Measurements from ENCODE around the gene FCAMR.

FCAMR gene

DNA sequence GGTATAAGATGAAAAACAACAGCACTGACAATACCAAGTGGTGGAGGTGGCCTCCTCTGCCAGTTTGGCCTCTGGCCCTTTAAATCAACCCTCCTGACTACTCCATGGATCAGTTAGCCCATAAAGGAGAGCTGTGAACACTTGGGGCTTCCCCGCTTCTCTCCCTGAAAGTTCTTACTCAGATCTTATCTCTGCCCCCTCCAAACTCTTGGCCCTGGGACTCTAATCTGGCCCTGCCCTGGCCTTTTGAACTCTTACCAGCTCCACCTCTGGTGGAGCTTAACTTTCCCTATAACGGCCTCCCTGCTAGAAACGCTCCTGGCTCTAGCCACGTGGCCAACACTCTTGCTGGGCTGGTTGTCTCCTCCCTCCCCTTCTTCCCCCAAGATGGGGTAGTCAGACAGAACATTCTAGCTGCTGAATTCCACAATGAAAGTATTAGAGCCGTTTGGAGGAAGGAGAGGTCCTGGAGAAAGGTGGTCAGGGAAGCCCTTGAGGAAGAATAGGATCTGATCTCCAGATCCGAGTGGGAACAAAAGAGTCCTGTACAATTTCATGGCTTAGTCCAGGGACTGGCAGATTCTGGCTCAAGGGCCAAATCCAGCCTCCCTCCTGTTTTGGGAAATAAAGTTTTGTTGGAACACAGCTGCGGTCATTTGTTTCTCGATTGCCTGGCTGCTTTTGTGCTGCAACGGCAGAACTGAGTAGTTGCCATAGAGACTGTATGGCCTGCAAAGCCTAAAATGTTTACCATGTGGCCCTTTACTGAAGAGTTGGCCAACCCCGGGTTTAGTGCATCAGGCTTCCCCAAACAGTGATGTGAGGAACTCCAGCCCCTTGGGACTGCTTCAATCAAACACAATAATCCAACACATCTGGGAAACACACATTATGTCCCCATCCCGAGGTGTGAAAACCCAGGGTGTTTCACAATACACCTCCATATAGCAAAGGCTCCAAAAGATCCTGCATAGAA is 14.5 kb downstream of the FCAMR start:
- DNase-seq = peak; percentile 21

DNA sequence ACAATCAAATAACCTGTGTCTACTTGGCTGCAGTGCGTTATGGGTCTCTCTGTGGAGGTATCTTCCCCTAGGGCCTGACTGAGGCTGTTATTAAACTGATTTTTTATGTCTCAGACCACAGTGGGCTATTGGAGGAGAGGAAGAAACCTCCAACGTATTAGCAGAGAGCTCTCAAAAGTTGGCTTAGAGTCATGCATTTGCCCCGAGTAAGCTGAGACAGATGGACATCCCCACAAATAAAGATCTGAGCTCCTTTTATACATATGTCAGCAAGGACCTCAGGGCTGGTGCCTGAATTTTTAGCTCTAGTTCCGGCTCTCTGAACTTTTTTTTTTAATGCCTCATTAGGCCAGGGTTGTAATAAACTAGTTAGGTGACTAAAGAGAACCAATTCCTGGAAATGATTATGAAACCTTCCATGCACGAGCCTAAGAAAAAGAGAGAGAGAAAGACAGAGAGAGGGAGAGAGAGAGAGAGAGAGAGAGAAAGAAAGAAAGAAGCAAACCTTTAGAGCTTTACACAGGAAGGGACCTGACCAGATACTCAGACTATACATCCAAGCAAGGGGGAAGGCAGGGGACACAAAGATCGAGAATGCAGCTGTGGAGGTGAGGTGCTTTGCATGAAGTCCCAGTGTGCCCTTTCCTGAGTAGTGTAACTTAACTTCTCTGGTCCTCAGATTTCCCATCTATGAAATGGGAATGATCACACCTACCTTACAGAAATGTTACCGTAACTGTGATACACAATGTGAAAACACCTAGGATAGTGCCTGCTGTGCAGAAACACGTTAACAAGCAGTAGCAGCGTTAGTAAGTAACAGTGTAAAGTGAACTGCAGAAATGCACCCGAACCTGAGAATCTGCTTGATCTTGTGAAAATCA is 15.6 kb downstream of the FCAMR start:
- no peak for DNase-seq

DNA sequence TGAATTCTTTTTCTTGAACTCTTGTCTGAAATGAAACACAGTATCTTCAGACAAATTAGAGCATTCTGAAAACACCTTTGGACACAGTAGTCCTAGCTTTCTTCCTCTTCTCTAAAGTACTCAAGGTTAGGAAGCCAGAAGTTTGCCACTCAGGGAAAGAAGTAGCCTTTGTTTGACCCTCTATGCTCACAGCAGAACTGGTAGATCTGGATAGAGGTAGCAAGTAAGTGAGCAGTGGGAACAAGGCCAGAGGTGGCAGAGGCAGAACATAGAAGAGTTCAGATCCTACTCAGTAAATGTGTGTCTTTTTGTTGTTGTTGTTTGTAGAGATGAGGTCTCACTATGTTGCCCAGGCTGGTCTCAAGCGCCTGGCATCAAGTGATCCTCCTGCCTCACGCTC is 16.6 kb downstream of the FCAMR start:
- no peak for DNase-seq

DNA sequence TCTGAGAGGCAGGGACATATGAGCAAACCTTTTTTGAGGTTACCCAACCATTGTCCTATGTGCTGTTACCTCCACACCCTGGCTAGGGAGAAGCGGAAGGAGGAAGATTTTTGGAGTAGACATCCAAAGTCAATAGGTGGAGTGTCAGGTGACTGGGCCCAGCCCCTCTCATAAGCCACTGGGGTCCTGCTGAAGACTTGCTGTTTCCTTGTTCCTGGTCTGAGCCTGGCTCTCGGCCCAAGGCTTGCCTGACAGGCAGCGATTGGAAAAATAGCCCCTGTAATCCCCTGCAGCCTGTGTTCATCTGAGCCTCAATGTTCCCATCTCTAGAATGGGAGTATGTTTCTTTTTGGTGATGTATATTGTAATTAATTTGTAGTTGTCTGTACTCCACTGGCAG is 17.1 kb downstream of the FCAMR start:
- DNase-seq = no peak

DNA sequence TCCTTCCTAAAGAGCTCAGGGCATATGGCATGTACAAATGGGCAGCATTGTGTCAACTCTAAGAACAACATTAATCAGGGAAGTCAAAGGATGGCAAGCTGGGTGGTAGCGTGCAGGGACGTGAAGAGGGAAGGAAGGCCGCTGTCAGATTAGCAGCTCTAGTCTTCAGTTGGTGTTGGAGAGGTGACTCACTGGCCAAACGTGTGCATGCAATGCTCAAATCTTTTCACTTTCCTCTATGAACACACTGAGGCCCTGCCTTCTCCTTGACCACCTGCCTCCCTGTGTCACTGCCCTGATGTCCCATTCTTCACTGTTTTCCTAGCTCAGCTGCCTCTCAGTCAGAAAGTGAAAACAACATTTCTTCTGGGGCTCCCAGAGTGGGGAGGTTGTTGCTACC is 18.1 kb downstream of the FCAMR start:
- DNase-seq = no peak

DNA sequence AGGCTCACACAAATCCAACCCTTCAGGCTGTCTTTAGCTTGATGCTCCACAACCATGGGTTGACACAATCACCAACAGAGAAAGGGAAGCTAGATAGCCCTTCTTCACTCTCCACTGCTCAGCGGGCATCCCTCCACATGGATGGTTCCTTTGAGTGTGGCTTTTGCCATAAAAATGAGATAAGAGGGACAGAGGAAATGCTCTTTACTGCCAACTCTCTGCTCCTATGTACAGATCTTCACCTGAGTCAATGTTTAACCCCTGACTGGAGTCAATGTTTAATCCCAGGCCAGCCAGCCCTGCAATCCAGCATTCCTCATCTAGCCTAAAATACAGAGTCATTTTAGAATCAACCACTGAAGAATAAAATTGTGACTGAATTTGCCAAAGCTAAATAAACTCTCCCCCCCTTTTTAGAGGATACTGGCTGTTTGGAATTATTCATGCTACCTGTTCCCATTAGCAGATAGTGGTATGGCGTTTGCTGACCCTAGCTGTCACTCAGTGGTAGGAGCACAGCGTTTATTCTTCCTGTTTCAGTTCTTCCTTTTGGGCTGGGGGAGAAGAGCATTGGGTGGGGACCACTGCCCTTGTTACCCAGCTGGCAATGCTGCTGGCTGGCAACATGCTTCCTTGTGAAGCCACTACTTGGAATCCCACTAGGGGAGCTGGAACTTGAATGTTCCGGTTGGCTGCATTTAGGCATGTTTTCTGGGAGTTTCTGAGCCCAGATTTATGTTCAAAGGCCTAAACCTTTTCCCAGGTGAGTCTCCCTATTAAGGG is 18.8 kb downstream of the FCAMR start:
- DNase-seq = no peak

DNA sequence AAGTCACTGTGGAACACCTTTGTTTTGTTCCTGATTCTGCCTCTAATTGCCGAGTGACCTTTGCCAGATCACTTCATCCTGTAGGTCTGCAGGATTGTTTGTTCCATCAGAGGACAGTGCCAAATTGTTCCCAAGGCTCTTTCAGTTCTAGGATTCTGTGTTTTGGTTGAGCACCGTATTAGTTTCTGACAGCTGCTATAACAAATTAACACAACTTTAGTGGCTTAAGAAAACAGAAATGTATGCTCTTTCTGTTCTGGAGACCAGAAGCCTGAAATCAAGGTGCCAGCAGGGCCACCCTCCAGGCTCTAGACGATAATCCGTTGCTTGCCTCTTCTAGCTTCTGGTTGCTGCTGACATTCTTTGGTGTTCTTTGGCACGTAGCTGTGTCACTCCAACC is 20.6 kb downstream of the FCAMR start:
- no peak for DNase-seq

DNA sequence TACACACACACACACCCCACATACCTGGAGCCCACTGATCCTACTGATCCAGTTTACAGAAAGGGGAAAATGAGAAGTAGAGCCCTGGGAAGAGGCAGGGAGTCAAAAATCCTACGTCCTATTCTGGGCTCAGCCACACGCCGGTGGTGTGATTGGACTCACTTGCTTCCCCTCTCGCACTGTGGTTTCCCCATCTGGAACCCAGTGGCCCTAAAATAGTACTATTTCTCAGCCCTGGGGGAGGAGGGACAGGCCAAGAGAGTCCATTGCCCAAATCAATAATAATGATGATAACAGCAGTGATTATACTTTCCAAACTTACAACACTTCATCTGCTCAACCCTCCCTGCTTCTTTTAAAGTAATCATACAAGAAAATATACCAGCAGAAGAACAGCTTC is 21.1 kb downstream of the FCAMR start:
- no peak for DNase-seq

DNA sequence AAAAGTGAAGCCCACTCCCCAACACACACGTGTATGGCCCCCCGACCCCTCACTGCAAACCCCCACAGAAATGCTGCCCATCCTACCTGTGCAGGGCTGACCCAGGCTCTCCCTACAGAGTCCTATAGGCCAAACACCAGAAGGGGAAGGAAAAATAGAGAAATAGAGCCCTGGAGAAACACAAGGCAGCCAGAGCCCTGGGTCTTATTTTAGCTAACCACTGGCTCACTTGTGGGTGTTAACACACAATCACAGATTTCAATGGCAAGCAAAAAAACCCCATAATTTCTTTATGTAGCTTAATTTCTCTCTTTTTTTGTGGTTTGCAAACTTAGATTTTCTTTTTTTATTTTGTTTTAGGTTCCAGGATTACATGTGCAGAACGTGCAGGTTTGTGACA is 23.0 kb downstream of the FCAMR start:
- DNase-seq = no peak

DNA sequence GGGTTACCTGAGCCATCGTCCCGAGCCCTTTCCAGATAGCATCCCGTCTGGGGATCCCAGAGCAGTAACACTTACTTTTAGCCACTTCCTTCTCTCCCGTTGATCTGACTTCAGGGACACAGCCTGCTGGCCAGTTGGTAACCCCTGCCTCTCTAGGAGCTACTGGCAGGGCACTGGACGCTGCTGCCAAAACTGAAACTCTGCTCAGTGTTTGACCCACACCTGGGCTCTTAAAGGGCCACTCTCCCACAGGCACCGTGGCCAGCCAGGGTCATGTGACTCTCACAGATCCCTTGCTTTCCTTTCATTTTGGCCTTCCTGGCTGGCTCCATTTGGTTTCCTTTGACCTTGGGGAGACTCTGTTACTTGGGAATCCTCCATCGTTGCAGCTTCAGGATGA is 24.0 kb downstream of the FCAMR start, which contains the start of gene PIGR:
Gene PIGR, minus strand, starts transcription at position 206 of the 400 bp plus-strand sequence. CDS start 5,935 bp downstream, outside the sequence.
- DNase-seq = no peak

DNA sequence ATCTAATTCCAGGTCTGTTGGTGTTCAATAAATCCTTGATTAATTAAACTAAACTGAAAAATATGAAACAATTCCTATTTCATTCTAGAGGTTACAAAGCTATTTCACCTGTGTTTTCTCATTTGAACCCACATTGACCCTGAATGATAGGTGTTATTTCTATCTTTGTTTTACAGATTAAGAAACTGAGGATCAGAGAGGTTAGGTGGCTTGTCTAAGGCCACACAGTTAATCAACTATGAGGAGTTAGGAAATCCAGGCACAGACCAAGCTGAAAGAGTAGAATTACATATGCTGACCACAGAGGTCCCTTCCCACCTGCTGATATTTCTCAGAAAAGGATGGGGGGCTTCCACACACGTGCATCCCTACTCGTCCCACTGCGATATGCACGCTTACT is 24.5 kb downstream of the FCAMR start:
- DNase-seq = no peak

DNA sequence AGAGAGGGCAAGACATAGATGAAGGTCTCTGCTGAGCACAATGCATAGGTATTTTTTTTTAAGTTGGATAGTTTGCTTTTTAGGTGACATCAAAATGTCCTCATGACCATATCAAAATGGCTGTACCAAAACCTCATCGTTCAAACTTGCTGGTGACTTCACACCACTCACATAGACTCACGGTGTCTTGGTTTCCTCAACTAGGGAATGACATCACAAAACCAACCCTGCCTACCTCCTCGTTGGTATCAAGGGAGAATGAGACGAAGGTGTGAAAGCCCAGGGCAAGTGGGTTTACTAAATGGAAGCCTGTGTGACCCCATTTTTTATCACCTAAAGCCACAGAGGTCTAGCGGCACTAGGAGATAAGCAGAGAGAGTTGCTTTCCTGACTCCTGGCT is 25.6 kb downstream of the FCAMR start:
- DNase-seq = no peak

DNA sequence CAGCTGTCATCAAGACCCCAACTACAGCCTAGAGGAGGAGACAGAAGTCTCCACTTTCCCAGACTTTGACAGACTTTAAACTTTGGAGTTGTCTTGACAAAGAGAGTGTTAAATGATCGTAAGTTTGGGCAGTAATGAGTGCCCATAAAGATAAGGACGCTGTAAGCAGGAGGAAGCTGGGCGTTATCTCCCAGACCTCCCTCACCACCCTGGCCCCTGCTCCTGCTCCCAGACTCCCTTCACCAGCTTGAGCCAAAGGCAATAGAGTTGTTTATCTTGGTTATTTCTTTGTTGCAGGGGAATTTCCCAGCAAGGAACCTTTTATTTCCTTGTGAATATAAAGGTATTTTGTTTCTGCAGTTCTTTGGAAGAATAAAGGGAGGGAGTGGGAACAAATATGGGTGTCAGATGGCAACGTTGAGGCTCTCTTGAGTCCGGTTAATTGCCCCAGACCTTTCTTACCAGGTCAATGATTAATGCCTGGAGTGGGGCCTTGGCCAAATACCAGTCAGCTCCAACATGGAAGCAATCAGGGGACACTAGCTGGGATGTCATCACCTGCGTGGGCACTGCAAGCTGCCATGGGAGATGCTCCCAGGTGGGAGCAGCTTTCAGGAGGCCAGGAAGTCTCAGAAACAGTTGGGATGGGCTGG is 28.4 kb downstream of the FCAMR start:
- no peak for DNase-seq

DNA sequence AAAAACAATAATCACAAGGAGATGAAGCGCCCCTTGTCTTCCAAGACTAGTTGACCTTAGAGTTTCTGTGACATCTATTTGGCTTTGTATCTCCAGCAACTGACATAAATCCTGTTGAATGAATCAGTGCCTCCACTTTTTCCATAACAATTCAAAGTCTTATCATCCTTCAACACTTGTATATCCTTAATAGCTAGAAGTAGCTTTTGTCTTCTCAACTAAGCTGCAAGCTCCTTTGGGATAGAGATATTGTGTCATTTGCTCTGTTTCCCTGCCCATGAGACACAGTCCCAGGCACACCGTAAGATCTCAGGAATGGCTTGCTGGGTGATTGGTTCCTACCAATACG is 29.7 kb downstream of the FCAMR start:
- DNase-seq = no peak

DNA sequence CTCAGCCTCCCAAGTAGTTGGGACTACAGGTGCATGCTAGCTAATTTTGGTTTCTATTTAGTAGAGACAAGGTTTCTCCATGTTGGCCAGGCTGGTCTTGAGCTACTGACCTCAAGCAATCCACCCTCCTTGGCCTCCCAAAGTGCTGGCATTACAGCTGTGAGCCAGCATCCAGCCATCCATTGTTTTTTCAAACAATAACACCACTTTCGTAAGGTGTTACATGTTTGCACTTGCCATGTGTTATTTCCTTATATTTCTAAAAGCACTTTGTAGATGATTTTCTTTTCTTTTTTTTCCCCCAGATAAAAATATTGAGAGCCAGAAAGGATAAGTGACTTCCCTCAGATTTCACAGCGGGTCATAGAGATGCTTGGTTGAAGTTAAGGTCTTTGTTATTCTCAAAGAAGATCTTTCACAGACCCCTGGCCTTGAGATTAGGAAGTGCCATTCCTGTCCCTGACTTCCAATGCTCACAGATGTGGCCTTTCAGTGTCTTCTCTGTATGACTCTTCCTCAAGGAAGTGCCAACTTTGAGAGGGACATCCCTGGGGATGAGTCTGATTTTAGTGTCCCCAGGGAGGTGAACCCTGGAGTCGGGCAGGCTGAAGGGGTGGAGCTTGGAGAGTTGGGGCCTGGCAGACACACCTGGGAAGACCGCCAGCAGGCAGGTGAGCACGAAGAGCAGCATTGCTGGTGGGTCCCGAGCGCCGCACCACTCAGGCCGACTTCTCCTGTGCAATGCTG is 30.2 kb downstream of the FCAMR start:
- no peak for DNase-seq

DNA sequence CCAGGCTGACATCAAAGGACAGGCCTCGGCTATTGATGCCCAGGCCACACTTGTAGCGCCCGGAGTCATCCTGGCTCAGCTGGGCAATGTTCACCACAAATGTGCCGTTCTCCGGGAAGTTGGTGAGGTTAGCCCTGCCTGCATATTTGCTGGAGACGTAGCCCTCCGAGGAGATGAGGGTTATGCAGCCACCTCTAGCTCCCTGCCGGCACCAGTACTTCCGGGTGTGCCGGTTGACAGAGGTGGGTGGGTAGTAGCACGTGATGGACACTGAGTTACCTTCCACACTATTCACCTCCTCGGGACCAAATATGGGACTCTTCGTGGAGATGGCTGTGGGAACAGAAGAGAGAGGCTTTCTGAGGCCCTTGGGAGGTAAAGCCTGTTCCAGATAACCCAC is 31.1 kb downstream of the FCAMR start:
- DNase-seq = no peak

DNA sequence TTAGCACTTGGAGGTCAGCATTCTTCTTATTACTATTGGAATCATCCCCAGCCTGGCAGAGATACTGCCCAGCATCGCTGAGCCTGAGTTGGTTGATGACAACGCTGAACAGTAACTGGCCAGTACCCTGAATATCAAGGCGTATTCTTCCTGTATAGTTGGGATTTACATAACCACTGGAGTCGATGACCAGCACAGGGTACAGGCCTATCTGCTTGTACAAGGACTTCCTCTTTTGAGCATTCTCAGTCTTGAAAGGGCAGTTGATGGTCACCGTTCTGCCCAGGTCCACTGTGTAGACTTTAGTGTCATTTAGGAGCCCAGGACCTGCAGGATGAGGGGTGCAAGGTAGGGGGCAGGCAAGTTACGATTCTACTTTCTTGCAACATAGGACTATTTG is 32.8 kb downstream of the FCAMR start:
- no peak for DNase-seq

DNA sequence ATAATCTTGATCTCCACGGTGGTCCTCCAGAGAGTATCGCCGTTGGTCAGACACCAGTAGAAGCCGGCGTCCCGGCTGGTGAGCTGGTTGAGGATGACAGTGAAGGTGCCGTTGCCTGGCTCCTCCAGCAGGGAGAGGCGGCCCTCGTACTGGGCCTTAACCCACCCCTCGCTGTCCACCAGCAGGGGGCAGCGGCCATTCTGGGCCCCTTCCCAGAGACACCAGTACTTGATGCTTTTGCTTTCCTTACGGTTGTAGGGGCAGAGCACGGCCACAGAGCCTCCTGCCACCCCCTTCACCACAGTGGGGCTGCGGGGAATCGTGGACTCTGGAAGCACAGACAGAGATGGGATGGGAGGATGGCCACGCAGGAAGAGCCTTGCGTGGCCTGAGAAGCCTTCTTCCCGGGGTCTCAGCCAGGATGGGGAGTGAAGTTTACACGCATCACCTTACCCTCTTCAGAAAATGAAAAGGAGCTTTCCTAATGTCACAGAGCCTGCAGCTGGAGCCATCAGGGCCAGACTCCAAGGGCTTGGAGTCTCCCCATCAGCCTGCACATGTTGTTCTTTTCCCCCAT is 34.7 kb downstream of the FCAMR start:
- DNase-seq = no peak

DNA sequence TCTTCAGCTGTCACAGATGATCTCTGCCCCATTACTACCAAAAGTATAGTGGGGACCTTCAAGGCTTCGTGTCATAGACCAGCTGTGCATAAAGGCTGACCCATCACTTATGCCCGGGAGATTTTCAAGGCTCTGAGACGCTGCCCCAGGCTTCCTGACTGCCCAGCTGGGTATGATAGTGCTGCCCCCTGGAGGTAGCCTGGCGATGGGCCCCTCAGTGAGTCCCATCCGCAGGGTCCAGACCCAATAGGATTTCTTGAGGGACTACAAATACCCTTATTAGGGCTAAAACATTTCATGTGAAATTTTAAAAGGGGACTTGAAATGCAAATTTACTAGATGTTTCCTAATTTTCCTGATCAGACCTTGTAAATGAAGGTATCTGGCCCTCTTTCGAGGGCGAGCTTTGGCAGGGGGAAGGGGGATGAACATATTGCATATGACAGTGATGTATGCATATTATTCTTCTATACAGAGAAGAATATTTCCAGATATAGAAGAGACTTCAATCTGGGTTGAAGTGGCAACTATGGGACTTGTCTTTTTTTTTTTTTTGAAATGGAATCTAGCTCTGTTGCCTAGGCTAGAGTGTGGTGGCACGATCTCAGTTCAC is 36.8 kb downstream of the FCAMR start:
- DNase-seq = no peak

DNA sequence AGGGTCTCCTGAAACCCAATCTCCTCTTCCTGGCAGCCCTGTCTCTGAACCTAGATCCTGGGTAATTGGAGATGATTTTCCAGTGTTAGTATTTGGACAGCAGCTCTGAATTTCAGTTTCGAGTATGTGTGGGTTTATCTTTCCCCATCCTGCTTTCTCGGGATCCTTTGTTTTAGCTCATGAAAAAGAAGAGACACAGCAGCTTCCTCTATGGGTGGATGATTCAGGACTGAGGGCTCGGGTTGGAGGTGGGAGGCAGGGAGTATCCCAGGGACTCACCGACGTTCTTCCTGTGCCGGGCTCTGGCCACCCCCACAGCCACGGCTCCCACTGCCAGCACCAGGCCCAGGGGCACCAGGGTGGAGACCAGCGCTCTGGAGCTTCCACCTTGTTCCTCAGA is 38.1 kb downstream of the FCAMR start:
- DNase-seq = no peak

DNA sequence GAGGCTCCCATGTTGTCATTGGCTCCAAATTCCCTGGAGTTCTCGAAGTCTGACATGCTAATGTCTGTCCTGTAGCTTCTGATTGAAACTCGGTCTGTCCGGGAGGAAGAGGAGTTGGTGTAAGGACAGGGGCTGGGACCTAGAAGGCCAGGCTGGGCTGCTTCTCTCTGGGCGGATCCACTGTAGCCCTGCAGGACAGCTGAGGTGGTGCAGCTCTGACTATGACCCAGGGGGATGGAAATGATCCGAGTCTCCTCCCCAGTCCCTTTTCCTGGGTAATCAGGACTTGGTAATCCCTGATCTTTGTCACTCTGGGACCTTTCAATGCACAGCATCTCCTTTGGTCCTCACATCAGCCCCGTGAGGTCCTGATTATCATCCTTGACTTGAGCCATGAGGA is 38.6 kb downstream of the FCAMR start:
- no peak for DNase-seq

Measured in DMS79 treated with DMSO at 0.1 percent for 48 hours (cell line).